Activated effector memory CD4-positive, alpha-beta T cell treated with anti-CD3 and anti-CD28 coated beads, Interleukin-2, amount 50 U/mL, for 16 hours (primary cell): Measurements from ENCODE around the gene KRT23.
"Not testable (repeated sequence)": the region's sequence is repeated elsewhere in the genome, so short reads cannot be mapped to it uniquely, and the experiment has no call there.

Experiments used
- DNase-seq: peaks from one replicate; pipeline ENCODE4 v3.0.0-alpha.2; 2020

KRT23 gene

DNA sequence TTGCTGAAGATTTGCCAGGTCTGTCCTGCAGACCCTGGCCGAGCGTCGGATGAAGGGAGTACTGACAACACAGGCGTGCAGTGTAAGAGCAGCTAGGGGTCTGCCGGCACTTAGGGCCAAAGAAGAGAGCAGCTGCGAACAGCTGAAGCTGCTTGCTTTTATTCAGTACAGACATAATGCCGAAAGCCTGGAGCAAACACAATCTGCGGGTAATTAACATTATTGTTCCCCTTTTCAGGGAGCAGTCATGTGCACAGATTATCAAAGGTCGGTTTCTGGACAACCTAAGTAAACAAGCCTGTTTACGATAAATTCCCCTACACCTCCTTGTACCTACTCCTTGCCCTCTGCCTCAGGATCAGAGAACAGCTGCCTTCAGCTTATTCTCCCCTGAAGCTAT lies 12.0 kb upstream of the KRT23 start:
- DNase-seq, result no peak

DNA sequence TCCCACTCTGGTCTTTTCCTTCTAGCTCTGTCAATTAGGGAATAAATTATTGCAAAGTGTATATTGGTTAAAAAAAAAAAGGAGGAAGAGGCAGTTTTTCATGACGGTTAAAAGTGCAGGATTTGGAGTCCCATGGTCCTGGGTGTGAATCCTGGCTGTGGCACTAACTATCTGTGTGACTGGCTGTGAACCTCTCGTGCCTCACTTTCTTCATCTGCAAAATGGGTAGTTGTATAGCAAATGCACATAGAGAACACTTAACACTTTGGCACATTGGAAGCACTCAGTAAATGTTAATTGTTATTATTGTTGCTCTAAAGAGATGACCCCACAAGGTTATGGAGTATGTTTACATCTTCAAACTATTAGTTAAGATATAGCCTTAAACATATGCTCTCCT lies 10.5 kb upstream of the KRT23 start:
- no peak for DNase-seq

DNA sequence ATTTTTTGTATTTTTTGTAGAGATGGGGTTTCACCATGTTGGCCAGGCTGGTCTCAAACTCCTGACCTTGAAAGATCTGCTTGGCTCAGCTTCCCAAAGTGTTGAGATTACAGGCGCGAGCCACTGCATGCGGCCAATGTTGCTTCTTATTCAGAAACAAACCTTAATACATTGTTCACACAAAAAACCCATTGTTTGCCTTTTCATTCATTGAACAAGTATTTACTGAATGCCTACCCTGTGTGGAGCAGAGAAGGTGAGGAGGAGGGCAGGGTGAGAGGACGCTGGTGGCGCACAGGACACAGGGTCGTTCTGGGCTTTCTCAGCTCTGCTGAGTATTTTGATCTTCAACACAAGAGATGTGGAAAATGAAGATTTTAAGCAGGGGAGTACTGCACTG lies 8.0 kb upstream of the KRT23 start:
- no peak for DNase-seq

DNA sequence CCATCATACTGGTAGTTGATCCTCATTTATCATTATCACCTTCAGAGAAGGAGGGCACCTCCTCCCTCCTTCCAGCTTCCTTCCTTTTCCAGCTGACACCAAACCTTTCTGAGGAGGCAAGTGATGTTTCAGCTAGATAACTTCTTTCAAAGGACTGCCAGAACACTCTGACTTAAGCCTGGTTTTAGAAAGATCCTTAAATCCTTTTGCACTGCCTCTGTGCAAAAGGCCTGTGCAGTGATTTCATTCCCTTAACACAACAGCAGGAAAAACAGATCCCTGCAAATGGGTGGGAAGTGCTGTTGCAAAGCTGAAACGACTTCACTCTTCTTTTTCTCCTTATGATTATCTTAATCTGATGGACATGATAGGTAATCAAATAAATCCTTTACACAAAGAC lies 7.1 kb upstream of the KRT23 start:
- DNase-seq, result no peak

DNA sequence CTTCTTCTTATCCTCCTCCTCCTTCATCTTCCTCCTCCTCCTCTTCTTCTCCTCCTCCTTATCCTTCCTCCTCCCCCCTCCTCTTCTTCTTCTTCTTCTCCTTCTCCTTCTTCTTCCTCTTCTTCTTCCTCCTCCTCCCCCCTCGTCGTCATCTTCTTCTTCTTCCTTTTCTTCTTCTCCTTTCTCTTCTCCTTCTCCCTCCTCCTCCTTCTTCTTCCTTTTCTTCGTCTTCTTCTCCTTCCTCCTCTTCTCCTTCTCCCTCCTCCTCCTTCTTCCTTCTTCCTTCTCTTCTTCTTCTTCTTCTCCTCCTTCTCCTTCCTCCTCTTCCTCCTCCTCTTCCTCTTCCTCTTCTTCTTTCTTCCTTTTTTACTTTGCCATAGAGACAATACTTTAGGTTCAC lies 5.1 kb upstream of the KRT23 start:
- DNase-seq, result no peak

DNA sequence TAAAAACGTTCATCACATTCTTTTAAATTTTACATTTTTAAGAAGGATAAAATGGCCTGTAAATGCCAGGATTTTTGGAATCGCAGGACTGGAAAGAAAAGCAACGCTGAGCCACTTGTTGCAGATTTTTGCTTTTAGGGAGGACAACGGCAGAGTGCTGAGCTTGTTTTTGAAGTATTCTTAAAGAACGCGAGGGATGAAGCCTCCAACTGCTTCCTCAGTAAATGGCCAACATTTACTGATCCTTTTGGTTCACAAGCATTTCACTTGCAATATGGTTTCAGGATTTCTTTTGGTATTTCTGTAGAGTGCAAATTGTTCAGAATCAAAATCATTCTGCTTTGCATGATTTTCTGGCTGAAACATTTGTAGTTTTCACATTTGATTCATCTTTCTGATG lies 2.8 kb upstream of the KRT23 start:
- no peak for DNase-seq

DNA sequence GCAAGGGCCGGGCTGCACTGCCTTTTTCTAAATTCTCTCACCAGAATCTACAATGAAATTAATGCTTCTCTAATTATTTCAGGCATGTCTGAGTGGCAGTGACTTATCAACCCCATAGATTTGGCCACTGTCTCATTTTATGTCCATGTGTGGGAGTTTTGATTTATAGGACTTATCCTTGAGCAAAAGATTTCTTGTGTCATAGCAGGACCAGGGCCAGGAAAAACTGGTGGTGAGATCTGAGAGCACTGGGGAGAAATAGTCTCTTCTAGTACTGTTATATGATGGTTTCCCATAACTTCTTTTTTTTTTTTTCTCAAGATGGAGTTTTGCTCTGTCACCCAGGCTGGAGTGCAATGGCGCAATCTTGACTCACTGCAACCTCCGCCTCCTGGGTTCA lies 1.5 kb upstream of the KRT23 start:
- DNase-seq, result no peak

DNA sequence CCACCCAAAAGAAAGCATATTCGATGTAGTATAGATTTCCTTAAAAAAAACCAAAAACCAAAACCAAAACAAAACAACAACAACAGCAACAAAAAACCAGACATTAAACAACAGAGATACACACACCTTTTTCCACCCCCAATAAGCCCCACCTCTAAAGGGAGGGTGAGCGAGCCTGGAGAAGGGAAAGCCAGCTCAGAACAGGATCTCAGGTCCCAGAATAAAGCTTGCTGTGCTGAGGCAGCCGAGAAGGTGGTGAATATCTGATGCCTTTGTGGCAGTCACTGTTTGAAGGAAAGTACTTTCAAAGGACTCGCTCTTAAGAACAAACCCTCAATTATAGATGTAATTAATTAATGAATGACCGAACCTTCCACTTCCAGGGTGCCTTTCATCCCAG lies 470 bp downstream of the KRT23 start:
- no peak for DNase-seq

DNA sequence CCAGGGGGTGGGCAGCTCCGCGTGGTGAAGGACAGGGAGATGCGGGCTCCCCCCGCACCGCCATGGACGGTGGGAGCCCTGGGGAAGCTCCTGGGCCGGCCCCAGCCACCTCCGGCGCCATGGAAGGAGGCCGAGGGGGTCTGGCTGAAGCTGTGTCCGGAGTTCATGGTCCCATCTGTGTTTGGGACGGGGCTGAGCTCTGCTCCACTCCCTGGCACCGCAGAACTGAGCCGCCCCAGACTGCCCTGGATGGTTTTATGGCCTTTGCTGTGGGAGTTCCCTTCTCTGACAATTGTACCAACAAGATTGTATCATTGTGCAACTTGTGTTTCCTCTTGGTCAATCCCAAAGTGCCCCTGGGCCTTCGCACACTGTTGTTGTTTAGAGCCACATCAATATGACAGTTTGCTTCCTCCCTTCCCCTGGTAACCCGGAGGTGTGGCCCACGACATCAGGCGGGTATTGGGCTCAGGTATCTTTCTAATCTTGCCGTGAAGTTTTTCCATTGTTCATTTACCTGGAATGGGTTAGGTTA lies 942 bp downstream of the KRT23 start:
- no peak for DNase-seq

DNA sequence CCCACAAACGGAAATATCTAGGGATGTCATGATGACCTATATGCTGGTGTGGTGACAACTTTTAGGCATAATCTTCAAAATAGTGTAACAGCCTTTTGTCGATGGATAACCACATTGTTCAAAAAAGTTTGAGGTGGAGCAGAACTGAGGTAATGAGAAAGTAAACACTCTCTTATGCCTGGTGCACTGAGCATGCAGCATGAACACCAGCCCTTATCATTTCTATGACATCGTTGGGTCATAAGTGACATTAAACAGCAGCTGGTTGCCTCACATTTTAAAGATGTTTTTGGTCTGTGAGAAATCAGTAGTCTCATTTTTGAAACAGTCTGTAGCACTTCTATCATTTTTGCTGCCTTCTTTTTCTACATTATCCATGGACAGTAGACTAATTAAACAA lies 1.8 kb downstream of the KRT23 start:
- DNase-seq, result no peak

DNA sequence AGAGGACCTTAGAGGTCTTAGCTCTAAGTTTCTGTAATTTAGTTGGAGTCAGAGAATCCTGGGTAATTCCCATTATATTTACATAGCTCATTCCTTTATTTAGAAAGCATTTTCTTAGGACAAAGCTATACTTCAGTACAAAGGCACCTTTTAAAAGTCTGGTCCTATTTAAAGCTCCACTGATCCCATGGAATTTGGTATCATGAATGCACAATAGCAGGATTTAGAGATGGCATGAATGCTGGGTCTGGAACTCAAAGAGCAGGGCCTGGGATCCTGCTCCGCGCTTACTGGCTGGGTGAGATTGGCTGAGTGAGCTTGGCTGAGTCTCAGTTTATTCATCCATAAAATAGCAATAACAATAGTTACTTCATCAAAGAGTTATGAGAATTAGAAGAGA lies 4.8 kb downstream of the KRT23 start:
- no peak for DNase-seq

DNA sequence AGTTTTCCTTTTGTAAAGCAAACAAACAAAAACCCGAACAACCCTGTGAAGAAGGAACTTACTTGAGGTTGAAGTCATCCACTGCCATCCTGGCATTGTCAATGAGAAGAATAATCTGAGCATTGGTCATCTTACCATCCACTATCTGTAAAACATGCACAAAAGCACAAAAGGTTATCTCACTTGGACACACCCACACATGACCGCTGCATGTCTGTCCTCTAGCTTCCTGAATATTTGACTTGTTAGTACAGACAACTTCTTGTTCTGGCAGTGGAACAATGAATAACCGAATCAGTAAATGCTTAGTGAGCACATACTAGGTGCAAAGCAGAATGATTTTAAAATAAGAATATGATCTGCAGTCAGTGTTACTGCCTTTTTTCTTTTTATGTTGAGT lies 6.1 kb downstream of the KRT23 start:
- DNase-seq, result no peak

DNA sequence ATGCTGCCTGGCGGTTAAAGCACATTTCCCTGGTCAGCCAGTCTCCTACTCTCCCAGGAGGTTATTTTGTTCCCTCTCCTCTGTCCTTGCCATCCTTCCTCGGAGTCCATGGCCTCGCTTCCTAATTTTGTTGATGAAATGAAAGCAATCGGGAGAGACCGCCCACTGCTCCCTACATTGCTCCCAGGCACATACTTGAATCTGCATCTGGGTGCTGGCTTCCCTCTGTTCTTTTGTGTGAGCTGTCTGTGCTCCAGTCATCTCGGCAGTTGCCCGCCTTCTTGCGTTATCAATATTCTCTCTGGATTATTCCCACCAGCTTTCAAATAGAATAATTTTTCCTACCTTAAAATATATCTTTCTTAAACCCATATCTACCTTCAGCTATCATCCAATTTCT lies 11.1 kb downstream of the KRT23 start:
- no peak for DNase-seq

DNA sequence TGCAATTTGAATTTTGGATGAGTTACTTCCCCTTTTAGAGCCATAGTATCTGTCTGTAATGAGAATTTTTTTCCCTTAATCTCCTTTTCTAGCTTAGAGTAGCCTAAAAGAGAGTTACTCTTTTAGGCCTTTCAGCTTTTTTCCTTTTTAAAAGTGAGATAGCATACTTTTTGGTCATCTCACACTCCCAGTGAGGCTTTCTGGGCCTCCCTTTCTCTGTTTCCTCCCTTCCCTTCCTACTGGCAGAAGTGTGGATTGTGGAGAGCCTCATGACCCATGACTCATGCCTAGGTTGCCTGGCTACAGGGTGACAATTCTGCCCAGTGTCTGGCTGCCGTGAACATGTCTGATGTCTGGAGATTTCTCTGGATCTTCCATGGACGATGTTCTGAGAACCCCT lies 15.2 kb downstream of the KRT23 start:
- no peak for DNase-seq

DNA sequence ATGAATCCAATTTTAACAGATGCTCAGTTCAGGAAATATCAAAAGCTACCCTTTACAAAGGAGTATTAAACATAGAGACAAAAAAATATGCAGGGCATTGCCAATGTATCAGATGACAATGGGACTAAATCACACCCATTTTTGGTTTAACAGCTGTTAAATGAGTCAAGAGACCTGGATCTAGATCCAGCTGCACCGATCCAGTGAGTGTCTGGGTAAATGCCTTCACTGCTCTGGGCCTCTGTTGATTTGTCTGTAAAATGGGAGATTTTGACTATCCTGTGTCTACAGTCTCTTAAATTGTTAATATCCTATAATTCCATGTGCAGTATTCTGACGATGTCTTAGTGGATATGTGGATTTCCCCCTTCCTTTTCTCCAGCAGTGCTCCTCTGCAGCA lies 16.4 kb downstream of the KRT23 start:
- no peak for DNase-seq

DNA sequence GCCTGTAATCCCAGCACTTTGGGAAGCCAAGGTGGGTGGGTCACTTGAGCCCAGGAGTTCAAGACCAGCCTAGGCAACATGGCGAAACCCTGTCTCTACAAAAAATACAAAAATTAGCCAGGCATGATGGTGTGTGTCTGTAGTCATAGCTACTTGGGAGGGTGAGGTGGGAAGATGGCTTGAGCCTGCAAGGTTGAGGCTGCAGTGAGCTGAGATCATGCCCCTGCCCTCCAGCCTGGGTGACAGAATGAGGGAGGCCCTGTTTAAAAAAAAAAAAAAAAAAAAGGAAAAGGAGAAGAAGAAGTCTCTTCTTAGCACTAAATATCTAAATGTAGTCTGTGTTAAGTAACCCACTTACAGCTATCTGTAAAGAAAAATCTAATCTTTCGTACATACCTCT lies 20.3 kb downstream of the KRT23 start:
- DNase-seq, result not testable (repeated sequence)

DNA sequence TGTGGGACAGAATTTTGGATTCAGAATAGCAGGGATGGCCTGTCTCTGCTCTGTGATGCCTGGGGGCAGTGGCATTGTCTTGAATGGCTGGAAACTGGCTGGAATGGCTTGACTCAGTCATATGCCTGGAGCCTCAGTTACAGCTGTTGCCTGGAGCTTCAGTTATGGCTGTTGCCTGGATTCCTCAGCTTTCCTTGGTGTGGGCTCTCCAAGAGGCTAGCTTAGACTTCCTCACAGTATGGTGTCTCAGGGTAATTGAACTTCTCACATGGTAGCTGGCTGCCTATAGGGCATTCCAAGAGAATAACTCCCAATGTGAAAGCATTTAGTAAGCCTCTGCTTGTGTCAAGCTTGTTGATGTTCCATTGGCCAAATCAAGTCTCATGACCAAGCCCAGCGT lies 21.1 kb downstream of the KRT23 start:
- DNase-seq, result no peak

DNA sequence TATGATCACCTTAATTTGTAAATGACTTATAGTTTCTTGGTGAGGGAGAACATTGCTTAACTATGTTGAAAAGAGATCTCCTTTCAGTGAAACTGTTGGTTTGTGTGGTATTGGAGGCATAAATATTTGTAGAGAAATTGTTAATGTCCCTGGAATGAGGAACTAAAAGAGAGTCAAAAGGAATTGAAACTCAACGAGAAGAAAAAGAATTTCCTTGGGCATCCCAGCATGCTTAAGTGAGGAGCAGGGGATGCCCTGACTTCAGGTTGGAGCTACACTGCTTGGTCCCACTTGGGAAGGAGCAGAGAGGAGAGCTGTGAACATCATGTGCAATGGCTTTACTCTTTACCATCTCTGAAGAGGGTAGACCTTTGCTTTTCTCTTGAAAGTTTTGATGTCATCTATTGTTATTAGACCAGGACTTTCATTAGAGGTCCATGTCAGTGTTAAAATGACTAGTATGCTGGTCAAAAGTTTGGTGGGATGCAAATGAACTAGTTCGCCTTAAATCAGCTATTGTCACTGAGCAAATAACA lies 21.7 kb downstream of the KRT23 start:
- no peak for DNase-seq

DNA sequence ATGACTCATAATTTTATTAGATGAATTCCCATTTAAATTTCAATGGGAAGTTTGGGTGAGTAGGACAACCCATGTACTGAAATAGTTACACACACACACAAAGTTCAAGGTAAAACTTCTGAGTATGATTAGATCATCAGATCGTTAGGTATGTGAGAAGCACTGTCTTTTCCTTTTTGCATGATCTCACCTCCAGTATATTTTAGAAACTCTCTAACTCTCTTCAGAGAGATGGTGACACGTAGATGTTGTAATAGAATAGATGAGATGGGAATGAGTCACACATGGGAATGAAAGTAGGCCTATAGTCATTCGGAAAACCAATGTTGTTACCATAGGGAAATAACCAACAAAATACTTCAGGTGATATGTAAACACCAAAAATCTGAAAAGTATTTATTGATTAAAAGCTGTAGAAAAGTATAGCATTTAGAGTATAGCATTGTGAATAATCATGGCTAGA lies 22.2 kb downstream of the KRT23 start:
- no peak for DNase-seq

DNA sequence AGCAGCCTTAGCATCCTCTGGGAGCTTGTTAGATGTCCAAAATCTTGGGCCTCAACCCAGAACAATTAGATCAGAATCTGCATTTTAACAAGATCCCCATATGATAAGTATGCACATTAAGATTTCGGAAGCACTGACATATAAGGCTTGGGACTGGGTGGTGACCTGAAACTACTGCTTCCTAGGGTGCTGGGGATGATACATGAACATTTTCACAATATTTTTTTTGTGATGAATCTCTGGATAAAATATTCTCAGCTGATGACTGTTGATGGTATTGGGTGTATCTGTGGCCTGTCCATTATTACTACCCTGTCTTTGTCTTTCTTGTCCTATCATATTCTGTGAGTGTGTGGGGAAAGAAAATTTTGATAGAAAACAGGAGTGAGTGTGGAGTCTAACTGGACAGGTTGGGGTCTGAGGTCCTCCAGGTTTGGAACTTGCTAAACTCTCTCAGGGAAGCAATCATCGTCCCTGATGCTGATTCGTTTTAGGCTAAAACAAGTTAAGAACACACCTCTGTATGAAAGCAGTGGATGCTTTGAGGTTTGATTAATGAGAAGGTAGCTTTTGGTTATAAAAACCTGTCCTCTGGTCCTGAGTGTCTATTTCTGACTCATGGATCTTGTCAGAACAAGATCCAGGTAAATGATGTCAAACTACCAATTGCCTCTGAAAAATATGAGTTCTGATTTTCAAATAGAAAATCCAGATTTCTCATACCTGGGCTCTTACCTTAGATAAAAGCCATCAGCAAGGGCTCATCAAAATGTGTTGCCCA lies 23.2 kb downstream of the KRT23 start:
- no peak for DNase-seq

DNA sequence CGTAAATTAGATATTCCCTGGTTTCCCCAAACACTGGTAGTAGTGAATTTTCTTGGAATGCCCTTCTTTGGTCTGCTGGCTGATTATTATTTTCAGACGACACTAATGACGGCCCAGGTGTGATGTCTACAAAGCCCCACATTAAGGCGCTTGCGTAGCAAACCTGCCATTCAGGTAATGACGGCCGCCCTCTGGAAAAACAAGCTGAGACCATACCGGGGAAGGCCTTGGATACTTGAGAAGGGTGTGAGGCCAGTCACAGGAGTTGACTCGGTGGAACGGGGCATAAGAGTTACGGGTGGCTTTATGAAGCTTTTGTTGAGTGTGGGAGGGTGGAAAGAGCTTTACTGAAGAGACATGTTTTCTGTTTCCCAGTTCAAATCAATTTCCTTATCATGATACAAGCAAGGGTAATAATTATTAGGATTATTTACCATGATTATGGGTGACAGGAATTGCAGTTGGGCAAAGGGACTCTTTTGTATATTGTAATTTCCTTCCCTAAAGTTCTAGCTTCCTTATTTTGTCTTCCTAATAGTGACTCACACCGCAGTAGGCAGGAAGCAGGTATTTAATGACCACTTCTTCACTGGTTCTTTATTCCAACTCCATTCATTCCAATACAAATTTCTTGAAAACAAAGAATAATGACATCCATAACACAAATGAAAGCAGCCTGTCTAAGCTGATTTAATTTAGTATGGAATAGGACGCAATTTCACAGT lies 24.8 kb downstream of the KRT23 start:
- no peak for DNase-seq

DNA sequence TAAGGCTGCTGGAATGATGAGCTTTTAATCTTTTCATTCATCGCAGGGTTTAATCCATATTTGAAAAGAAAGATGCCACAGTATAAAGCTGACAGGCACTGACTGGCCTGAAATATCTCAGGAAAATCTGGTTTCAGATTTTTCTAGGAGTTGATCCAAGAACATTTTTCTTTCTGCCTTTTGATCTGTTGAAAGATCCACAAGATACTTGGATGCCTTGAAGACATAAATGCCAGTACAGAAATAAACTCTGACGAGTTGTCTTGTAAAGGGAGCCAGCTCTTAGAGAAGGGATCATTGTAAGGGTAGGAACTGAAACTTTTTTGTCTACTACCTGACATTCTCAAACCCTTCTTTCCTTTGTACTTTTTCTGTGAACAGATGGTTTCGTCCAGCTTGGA lies 27.0 kb downstream of the KRT23 start:
- DNase-seq, result no peak

DNA sequence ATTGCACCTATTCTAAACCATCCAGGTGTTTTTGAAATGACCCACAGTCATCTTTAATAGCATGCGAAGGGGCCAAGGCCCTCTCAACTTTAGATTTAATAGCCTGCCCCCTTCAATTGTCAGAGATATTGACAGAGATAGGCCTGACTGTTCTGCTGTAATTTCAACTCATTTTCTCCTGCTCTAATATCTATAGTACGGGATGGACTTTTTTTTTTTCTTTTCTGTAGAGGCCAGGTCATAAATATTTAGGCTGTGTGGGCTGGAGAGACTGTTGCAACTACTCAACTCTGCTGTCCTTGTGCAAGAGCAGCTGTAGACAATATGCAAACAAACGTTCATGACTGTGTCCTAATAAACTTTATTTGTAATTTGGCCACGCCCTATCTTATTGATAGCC lies 27.7 kb downstream of the KRT23 start:
- DNase-seq, result no peak

DNA sequence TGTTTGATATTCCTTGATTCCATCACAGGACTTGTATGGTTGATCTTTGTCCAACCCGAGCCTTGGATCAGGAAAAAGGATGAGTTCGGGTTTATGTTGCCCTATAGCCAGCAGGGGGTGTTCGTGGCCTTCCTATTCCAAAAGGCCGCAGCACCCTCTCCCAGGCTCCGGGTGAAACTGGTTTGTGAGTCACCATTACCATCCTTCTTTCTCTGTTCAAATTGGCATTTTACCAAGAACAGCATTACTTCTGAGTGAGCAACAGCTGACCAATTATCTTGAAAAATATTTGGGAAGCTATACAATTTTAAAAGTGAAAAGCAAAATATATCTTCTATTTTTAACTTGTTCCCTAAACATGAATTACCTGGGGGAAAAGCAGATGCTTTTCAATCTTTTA lies 28.1 kb downstream of the KRT23 start:
- peak; percentile 86 for DNase-seq
